ENCODE results near the gene ABO. TPM values are rescaled to one million over a fixed set of nuclear protein-coding genes. Genes with fewer than 3 reads are reported as not detected.
A peak's percentile ranks its signal among the peaks of the same experiment; 100 is the strongest.

ABO gene
- total RNA-seq, 1 experiment from 2014 or later = 1.2 TPM

- intact Hi-C loops (cut with micrococcal nuclease) = no loop called here
- ATAC-seq (peak; percentile 41), DNase-seq (ENCODE audit: low read depth, low spot score) (no peak)
- BruUV-seq (replicated peaks) = no TSS peak
- peak; percentile 38; the same call in 1 of the 2 replicates for TF ChIP-seq ZFX (IDR thresholded peaks at IDR 0.05)
- no peak for TF ChIP-seq YY1 (IDR thresholded peaks at IDR 0.05; ENCODE audit: extremely low read depth, insufficient replicate concordance, low read depth, low read length)
- Histone ChIP-seq H3K36me3 (ENCODE audit: control insufficient read depth in 1 of 2, insufficient read depth in 2 of 2, low read length in 2 of 2) (no peaks in the 10 kb centered on the region), H2AFZ (ENCODE audit: low read depth, low read length, poor library complexity, severe bottlenecking) (no peak overlapping the region), H3K4me2 (ENCODE audit: low read length) (peak overlapping the region; percentile 58), H3K9me3 (ENCODE audit: control insufficient read depth in 1 of 2, insufficient read depth in 1 of 2, low read depth in 1 of 2, low read length in 2 of 2) (no peaks in the 10 kb centered on the region), H3K79me2 (ENCODE audit: insufficient read depth, low read length) (no peaks in the 10 kb centered on the region), H4K20me1 (ENCODE audit: insufficient read depth) (no peaks in the 10 kb centered on the region), H3K9ac (ENCODE audit: low read length) (peak overlapping the region; percentile 45), H3K4me3 (replicated peaks in 1 of 2; ENCODE audit: low read depth in 1 of 2, low read length in 2 of 2) (peak overlapping the region; percentile 32 to 44), H3K27ac (ENCODE audit: low read depth, low read length) (peak overlapping the region; percentile 24; the same call in 1 of the 2 replicates), H3K9me2 (ENCODE audit: insufficient read depth) (no peaks in the 10 kb centered on the region), H3K27me3 (ENCODE audit: insufficient read depth, low read length) (no peaks in the 10 kb centered on the region), H3K4me1 (ENCODE audit: control insufficient read depth in 1 of 2, insufficient read depth in 2 of 2, low read length in 2 of 2) (peaks cover 0 to 3% of the 10 kb centered on the region in 2 experiments; a peak in 1 of 4 replicates)
- ChIA-PET CTCF (no interaction called here), RAD21 (ENCODE audit: low non-redundant PET in 1 of 2, low total read pairs in 2 of 2, uncharacterized antibody in 2 of 2, unreplicated experiment in 2 of 2) (no interaction called here), POLR2A (no interaction called here)
These were observed 531 bp downstream of the ABO start for GRCh38 chr9:133274236-133275104.

GRCh38 chr9:133273819-133274218 is 1.2 kb downstream of the ABO start:
- Histone ChIP-seq H3K9me2 (ENCODE audit: insufficient read depth) (no peaks in the 10 kb centered on the region), H3K9ac (ENCODE audit: low read length) (no peak overlapping the region), H3K27me3 (ENCODE audit: insufficient read depth, low read length) (no peaks in the 10 kb centered on the region), H3K36me3 (ENCODE audit: control insufficient read depth in 1 of 2, insufficient read depth in 2 of 2, low read length in 2 of 2) (no peaks in the 10 kb centered on the region), H3K9me3 (ENCODE audit: control insufficient read depth in 1 of 2, insufficient read depth in 1 of 2, low read depth in 1 of 2, low read length in 2 of 2) (no peaks in the 10 kb centered on the region), H3K4me3 (replicated peaks in 1 of 2; ENCODE audit: low read depth in 1 of 2, low read length in 2 of 2) (no peak overlapping the region), H2AFZ (ENCODE audit: low read depth, low read length, poor library complexity, severe bottlenecking) (no peak overlapping the region), H3K79me2 (ENCODE audit: insufficient read depth, low read length) (no peaks in the 10 kb centered on the region), H3K27ac (ENCODE audit: low read depth, low read length) (no peak overlapping the region), H4K20me1 (ENCODE audit: insufficient read depth) (no peaks in the 10 kb centered on the region), H3K4me2 (ENCODE audit: low read length) (peak overlapping the region; percentile 58; the same call in 1 of the 2 replicates), H3K4me1 (ENCODE audit: control insufficient read depth in 1 of 2, insufficient read depth in 2 of 2, low read length in 2 of 2) (peaks cover 0 to 5% of the 10 kb centered on the region in 2 experiments; a peak in 1 of 4 replicates)
- ChIA-PET POLR2A (no interaction called here), CTCF (interaction anchor here (2.1 kb wide), 1 partner anchor 35 kb away, joined by 4 read pairs; no protein-coding TSS in a partner anchor), RAD21 (ENCODE audit: low non-redundant PET in 1 of 2, low total read pairs in 2 of 2, uncharacterized antibody in 2 of 2, unreplicated experiment in 2 of 2) (no interaction called here)
- intact Hi-C loops (cut with micrococcal nuclease) = no loop called here
- no TSS peak for BruUV-seq (replicated peaks)
- ATAC-seq (no peak), DNase-seq (ENCODE audit: low read depth, low spot score) (no peak)
- no peak for TF ChIP-seq ZFX (IDR thresholded peaks at IDR 0.05)
- TF ChIP-seq YY1 (IDR thresholded peaks at IDR 0.05; ENCODE audit: extremely low read depth, insufficient replicate concordance, low read depth, low read length) = no peak
- no peak for TF ChIP-seq POLR2A (IDR thresholded peaks at IDR 0.05; ENCODE audit: borderline replicate concordance, extremely low read depth, insufficient read depth, insufficient read length)
- TF ChIP-seq TCF7L2 (IDR thresholded peaks at IDR 0.05; ENCODE audit: borderline replicate concordance, extremely low read depth, insufficient read depth, insufficient read length) = no peak
- TF ChIP-seq CTCF (IDR thresholded peaks at IDR 0.05 in 2 of 3, conservative IDR thresholded peaks at IDR 0.05 in 1 of 3; ENCODE audit: borderline replicate concordance in 1 of 3, insufficient read depth in 1 of 3, low read depth in 2 of 3, low read length in 2 of 3) = no peak
- no peak for TF ChIP-seq SP1 (IDR thresholded peaks at IDR 0.05; ENCODE audit: low read depth)
- TF ChIP-seq SIN3A (IDR thresholded peaks at IDR 0.05; ENCODE audit: low read depth) = no peak
- no peak for TF ChIP-seq EZH2 (IDR thresholded peaks at IDR 0.05)
- TF ChIP-seq ZBTB33 (IDR thresholded peaks at IDR 0.05; ENCODE audit: extremely low read depth, insufficient replicate concordance, low read length) = no peak
- no peak for TF ChIP-seq ZNF274 (IDR thresholded peaks at IDR 0.05; ENCODE audit: low read depth, low read length)
- TF ChIP-seq CEBPB (IDR thresholded peaks at IDR 0.05; ENCODE audit: low read depth) = no peak
- TF ChIP-seq CBX3 (IDR thresholded peaks at IDR 0.05; ENCODE audit: low read depth) = no peak
- TF ChIP-seq RAD21 (IDR thresholded peaks at IDR 0.05; ENCODE audit: low read depth) = no peak
- TF ChIP-seq, protein P1, sequence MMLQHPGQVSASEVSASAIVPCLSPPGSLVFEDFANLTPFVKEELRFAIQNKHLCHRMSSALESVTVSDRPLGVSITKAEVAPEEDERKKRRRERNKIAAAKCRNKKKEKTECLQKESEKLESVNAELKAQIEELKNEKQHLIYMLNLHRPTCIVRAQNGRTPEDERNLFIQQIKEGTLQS (IDR thresholded peaks at IDR 0.05) = no peak
- no peak for TF ChIP-seq EGR1 (IDR thresholded peaks at IDR 0.05; ENCODE audit: low read depth)

Data from HCT116 (cell line).